NCI-H2107 treated with DMSO at 0.1 percent for 48 hours (cell line): Measurements from ENCODE around the gene ABHD14A.

Source experiments
- DNase-seq: peaks from one replicate; lab custom pipeline; 2025; ENCODE audit not compliant: unreplicated experiment; lab: John Stamatoyannopoulos, UW

ABHD14A gene

GRCh38 chr3:52015438-52016228, 40.8 kb downstream of the ABHD14A start:
- no peak for DNase-seq

DNA sequence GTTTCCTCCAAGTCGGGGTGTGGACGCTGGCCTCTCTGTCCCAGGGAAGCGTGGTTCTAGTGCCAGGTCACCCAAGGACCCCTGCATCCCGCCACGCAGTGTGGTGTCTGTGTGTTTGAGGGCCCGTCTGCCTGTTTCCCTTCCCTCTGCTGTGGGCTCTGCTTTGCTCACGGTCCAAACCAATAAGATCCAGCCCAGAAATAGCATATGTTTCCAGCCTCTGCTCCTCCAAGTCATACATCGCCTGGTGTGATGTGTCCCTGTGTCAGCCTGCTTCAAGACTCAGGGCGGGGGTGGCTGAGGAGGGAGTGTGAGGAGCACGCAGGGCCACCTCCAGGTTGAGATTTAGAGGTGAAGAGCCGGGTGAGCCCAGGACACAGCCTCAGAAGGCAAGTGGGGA, 42.7 kb downstream of the ABHD14A start:
- DNase-seq: no peak

DNA sequence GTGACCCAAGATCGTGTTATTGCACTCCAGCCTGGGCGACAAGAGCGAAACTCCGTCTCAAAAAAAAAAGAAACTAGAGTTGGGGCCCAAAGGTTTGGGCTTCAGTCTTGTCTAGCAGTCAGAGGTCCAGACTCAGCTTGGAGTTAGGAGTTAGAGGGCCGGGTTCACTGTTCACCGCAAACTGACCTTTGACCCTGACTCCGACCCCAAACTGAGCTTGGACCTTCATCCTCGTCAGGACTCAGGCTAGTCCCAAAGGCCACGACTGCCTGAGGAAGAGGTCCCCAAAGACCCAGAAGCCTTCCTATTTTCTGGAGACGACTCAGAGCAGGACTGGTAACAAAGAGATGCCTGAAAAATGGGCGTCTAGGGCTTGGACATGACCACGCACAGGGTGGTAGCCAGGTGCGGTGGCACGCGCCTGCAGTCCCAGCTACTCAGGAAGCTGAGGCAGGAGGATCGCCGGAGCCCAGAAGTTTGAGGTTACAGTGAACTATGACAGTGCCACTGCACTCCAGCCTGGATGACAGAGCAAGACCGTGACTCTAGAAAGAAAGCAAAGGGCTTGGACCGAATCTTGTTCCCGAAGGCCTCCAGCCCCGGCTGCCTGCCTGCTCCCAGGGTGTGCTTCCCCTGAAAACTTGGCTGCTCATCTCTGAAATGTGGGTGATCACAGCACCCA, 43.6 kb downstream of the ABHD14A start:
- DNase-seq: no peak

- DNase-seq: no peak
These were observed 44.7 kb downstream of the ABHD14A start for GRCh38 chr3:52019352-52020080.

GRCh38 chr3:52020796-52021195, 45.9 kb downstream of the ABHD14A start:
- DNase-seq: no peak

GRCh38 chr3:52021489-52022268, 46.8 kb downstream of the ABHD14A start:
- DNase-seq: peak; percentile 40

DNA sequence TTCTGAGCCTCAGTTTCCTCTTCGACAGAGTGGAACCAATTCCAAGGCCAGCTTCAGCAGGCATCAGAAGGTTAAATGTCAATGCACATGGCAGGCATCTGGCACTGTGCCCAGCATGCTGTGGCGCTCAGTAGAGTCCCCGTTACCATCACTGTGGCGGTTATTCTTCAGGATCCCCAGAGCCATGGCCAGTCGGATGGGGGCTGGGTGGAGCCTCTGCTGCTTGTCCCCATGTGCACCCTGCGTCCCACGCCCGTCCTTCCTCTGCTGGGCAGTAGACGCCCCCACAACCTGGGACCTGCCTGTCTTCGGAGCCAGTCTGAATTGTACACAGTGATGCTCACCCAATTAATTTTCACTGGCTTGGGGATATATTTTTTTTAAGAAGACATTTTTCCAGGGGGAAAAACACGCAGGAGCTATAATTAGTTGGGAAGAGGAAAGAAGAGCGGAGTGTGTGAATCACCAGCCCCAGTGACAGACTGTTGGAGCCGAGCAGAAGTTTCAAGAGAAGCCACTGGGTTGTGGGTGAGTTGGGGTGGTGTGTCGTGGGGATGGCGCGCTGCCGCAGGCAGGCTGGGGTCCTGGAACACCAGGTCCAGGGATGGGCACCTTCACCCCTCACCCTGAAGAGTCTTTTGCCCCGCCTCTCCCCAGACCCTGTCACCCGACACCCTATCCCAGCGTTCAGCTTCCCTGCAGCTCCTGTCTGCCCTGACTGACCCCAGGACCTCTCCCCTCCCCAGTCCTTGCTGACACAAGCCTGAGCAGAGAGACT, 47.6 kb downstream of the ABHD14A start:
- no peak for DNase-seq

- DNase-seq: no peak
These were observed 48.4 kb downstream of the ABHD14A start for GRCh38 chr3:52023101-52023770.

DNA sequence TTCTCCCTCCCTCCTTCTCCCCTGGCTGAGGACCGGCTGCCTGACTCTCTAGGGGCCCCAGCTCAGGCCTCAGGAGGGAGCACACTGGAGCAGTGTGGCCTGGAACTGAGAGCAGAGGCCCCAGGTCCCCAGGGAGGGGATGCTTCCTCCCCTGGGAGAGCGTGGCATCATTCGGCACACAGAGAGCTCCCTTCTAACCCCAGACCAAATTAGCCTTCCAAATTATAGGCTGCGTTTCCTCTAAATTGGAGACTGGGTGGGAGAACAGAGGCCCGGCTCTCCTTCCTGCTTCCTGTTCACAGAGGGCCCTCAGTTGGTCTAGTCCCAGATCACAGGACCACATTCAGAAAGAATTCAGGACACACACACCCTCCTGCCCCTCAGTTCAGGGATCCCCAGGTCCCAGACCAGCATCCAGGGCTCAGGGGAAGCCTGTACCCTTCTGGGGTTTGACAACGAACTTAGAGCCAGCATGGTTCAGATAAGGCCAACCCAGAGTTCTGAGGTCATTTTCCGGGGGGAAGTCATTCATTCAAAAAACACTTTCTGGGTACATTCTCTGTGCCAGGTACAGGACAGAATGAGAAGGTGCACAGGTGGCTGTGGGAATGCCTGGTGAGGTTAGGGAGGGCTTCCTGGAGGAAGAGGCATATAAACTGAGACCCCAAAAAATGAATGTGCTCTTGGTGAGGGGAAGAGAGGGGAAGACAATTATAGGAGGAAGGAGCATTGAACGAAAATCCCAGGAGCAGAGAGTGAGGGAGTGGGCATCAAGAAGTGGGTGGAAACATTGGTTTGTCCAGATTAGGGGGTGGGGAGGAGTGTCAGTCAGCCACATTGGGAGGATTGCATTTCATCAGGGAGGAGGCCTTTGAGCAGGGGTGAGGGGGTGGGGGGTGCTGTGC, 49.2 kb downstream of the ABHD14A start:
- no peak for DNase-seq

DNA sequence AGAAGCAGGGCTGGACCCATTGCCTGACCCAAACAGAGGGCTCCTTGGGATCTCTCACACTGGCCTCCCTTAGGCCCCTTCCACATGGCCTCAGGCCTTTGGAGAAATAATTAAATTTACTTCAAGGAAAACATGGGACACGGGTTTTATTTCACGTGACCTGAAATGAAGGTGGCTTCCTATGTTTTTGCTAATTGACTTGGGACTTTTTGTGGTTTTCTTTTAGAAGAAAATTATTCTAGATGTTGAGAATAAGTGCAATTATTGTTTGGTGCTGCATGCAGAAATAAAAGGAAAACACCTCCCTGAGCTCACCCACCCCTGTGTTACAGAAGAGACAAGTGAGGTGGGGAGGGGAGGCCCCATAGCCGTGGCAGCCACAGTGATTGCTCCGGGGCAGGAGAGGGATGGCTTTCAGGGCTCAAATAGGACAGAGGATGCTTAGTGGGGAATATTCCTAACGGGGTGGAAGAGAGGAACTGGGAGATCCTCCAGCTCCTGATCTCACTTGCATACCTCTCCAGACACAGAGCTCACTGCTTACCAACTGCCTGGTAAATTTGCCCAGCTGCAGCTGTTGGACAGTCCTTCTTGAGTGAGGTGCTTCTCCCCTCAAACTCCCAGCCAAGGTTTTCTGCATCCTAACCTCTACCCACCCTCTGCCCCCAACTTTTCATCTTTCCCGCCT, 50.0 kb downstream of the ABHD14A start:
- no peak for DNase-seq

DNA sequence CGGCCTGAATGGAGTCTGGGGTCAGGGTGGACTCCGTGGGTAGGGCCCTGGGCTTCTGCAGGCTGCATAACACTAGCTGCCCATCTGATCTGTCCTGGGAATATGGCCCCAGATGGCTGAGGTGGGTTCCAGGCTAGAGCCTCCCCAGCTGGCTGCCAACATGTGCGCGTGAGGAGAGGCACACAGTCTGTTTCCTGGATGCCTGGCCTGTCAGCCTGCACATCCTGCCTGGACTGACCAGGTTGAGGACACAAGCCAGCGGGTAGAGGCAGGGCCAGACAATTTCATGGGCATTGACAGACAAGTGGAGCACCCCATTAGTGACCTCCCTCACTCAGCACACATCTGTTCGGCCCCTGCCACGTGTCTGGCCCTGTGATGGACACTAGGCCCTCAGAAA, 50.6 kb downstream of the ABHD14A start:
- DNase-seq: no peak

DNA sequence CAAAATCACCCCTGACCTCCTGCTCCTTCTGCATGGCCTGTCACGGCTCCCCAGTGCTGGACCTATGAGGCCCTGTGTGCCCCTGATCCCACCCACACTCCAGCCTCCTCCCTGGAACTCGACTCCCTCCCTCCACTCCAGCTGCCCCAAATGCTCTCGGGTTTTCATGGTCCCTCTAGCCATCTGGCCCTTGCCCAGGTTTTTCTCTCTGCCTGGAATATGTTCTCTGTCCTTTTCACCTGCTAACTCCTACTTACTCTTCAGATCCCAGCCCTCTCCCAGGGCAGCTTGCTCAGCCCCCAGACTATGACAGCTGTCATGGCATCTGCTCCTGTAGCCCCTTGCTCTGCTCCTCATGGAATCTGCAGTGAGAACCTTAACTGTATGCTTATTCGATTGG, 51.2 kb downstream of the ABHD14A start:
- DNase-seq: no peak

GRCh38 chr3:52028572-52028971, 53.7 kb downstream of the ABHD14A start:
- no peak for DNase-seq

- no peak for DNase-seq
These were observed 54.2 kb downstream of the ABHD14A start for GRCh38 chr3:52029053-52029452.

- DNase-seq: no peak
These were observed 54.7 kb downstream of the ABHD14A start for GRCh38 chr3:52029535-52029934.
